Trophoblast cell (in vitro differentiated cells and primary cell): Measurements from ENCODE around the gene GGTA1.

Experiments
- DNase-seq, 2 donors: peaks; one replicate each; pipeline ENCODE4 v3.0.0-alpha.2; 2016
- H2AFZ ChIP-seq: 2 replicates; pipeline ENCODE4 v1.6.1; 2013; ENCODE audit warnings: low read length, moderate library complexity, mild to moderate bottlenecking; ENCODE audit not compliant: insufficient read depth, poor library complexity
- H2AK5ac ChIP-seq: 2 replicates; pipeline ENCODE4 v1.6.1; 2013; ENCODE audit warnings: mild to moderate bottlenecking, low read length
- H2BK120ac ChIP-seq: 2 replicates; pipeline ENCODE4 v1.6.1; 2013; ENCODE audit warnings: low read length, mild to moderate bottlenecking, moderate library complexity; ENCODE audit not compliant: insufficient read depth, poor library complexity
- H2BK12ac ChIP-seq: 2 replicates; pipeline ENCODE4 v1.6.1; 2013; ENCODE audit warnings: mild to moderate bottlenecking, low read length, moderate library complexity
- H2BK5ac ChIP-seq: 2 replicates; pipeline ENCODE4 v1.6.1; 2013; ENCODE audit warnings: low read length, low read depth, moderate library complexity, mild to moderate bottlenecking; ENCODE audit not compliant: poor library complexity
- H3K14ac ChIP-seq: 2 replicates; pipeline ENCODE4 v1.6.1; 2013; ENCODE audit warnings: mild to moderate bottlenecking, low read length
- H3K18ac ChIP-seq: 2 replicates; pipeline ENCODE4 v1.6.1; 2013; ENCODE audit warnings: mild to moderate bottlenecking, low read length
- H3K23ac ChIP-seq: 2 replicates; pipeline ENCODE4 v1.6.1; 2013; ENCODE audit warnings: low read length
- H3K27ac ChIP-seq: 2 replicates; pipeline ENCODE4 v1.5.1; 2013; ENCODE audit warnings: low read depth, mild to moderate bottlenecking, inconsistent platforms, low read length, moderate library complexity
- H3K27me3 ChIP-seq: 2 replicates; pipeline ENCODE4 v1.6.1; 2013; ENCODE audit warnings: inconsistent platforms, mild to moderate bottlenecking, low read length, moderate library complexity; ENCODE audit not compliant: insufficient read depth
- H3K36me3 ChIP-seq, 2 experiments: 1 replicate in 1 of 2; 2 replicates in 1 of 2; pipeline ENCODE4 v1.6.1; 2013; ENCODE audit warnings: low read length in 2 of 2, mild to moderate bottlenecking in 2 of 2, moderate library complexity in 1 of 2; ENCODE audit not compliant: insufficient read depth in 2 of 2, control insufficient read depth in 1 of 2
- H3K4ac ChIP-seq: 2 replicates; pipeline ENCODE4 v1.6.1; 2013; ENCODE audit warnings: low read depth, mild to moderate bottlenecking, low read length, moderate library complexity
- H3K4me1 ChIP-seq, 2 experiments: 1 replicate in 1 of 2; 2 replicates in 1 of 2; pipeline ENCODE4 v1.6.1; 2013; ENCODE audit warnings: low read length in 2 of 2, mild to moderate bottlenecking in 2 of 2, moderate library complexity in 1 of 2; ENCODE audit not compliant: insufficient read depth in 2 of 2, control insufficient read depth in 1 of 2
- H3K4me2 ChIP-seq: 2 replicates; pipeline ENCODE4 v1.6.1; 2013; ENCODE audit warnings: inconsistent platforms, mild to moderate bottlenecking, low read length, moderate library complexity
- H3K4me3 ChIP-seq: 2 replicates; pipeline ENCODE4 v1.5.1; 2013; ENCODE audit warnings: mild to moderate bottlenecking, low read depth, low read length, inconsistent platforms
- H3K79me1 ChIP-seq: one replicate; pipeline ENCODE4 v1.6.1; 2013; ENCODE audit warnings: low read length
- H3K79me2 ChIP-seq: 2 replicates; pipeline ENCODE4 v1.6.1; 2013; ENCODE audit warnings: low read length, mild to moderate bottlenecking; ENCODE audit not compliant: control insufficient read depth, insufficient read depth, poor library complexity
- H3K9ac ChIP-seq: 2 replicates; pipeline ENCODE4 v1.6.1; 2013; ENCODE audit warnings: mild to moderate bottlenecking, low read length
- H3K9me3 ChIP-seq: 2 replicates; pipeline ENCODE4 v1.6.1; 2013; ENCODE audit warnings: low read depth, mild to moderate bottlenecking, control low read depth, inconsistent platforms, low read length; ENCODE audit not compliant: insufficient read depth
- H4K12ac ChIP-seq: 2 replicates; pipeline ENCODE4 v1.6.1; 2013; ENCODE audit warnings: low read depth, mild to moderate bottlenecking, low read length, moderate library complexity
- H4K8ac ChIP-seq: 2 replicates; pipeline ENCODE4 v1.6.1; 2013; ENCODE audit warnings: low read depth, mild to moderate bottlenecking, low read length, moderate library complexity
- H4K91ac ChIP-seq: one replicate; pipeline ENCODE4 v1.6.1; 2013; ENCODE audit warnings: low read depth, mild to moderate bottlenecking, low read length, moderate library complexity
- whole genome bisulfite sequencing: extraction: QIAGEN DNeasy Blood & Tissue Kit; methylation state at CpG from one replicate; pipeline ENCODE4 v1.1.7; 2013; ENCODE audit warnings: missing lambda C conversion rate; ENCODE audit not compliant: insufficient read length, insufficient coverage; ENCODE audit errors: extremely low coverage; 5-methylcytosine and 5-hydroxymethylcytosine counted together

Gene GGTA1

DNA sequence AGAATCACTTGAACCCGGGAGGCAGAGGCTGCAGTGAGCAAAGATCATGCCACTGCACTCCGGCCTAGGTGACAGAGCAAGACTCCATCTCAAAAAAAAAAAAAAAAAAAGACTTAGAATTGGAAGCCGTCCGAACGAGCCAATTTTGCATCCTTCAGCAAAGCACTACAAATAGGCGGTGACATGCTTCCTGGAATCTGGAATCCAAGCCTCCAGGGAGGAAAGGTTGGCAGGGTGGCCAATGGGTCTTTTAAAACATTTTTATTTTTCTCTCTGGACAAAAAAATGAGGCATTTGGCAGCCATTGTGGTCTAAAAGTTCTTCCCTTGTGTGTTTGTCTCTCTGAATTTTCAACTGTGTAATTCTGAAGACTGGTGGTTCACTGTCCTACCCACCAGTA, 26.4 kb downstream of the GGTA1 start:
- Histone ChIP-seq H2AFZ (no peak overlapping the region), H4K91ac (no peak overlapping the region), H2AK5ac (no peak overlapping the region), H2BK5ac (no peak overlapping the region), H3K79me1 (no peaks in the 10 kb centered on the region), H3K27me3 (no peaks in the 10 kb centered on the region), H3K79me2 (no peaks in the 10 kb centered on the region), H2BK12ac (no peak overlapping the region), H3K4me1 (peaks cover 0 to 3% of the 10 kb centered on the region in 2 experiments), H3K23ac (no peak overlapping the region), H3K14ac (no peak overlapping the region), H3K36me3 (no peaks in the 10 kb centered on the region), H3K9ac (no peak overlapping the region), H3K9me3 (peaks cover 3% of the 10 kb centered on the region), H2BK120ac (no peak overlapping the region), H4K8ac (no peak overlapping the region), H3K27ac (no peak overlapping the region), H3K4me2 (no peak overlapping the region), H3K4me3 (no peak overlapping the region), H3K18ac (no peak overlapping the region), H4K12ac (no peak overlapping the region), H3K4ac (no peak overlapping the region)
- no CpG with 5 or more reads among the region's 6 CpGs for WGBS
- no peak for DNase-seq

DNA sequence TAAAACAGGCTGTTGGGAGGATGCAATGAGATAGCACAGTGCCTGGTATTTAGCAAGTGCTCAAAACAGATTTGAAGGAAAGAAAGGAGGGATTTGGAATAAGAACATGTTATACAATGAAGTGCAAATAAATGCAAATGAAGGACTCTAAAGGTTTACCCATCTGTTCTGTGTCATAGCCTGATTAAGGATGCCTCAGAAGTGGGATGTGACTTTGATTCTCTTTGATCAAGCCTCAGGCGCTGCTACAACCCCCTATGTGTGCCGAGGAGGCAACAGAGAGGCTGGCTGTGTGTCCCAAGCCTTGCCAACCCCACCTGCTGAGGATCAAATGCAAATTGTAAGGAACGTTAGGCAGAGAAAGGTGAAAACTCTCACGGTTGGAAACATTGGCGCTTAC, 27.2 kb downstream of the GGTA1 start:
- WGBS, result no CpG with 5 or more reads among the region's 5 CpGs
- Histone ChIP-seq H3K4me2 (no peak overlapping the region), H3K27ac (no peak overlapping the region), H4K12ac (no peak overlapping the region), H2AFZ (no peak overlapping the region), H2BK120ac (no peak overlapping the region), H3K4ac (no peak overlapping the region), H3K27me3 (no peaks in the 10 kb centered on the region), H3K79me1 (no peaks in the 10 kb centered on the region), H3K79me2 (no peaks in the 10 kb centered on the region), H2AK5ac (no peak overlapping the region), H3K4me1 (peaks cover 0 to 3% of the 10 kb centered on the region in 2 experiments), H3K14ac (no peak overlapping the region), H4K8ac (no peak overlapping the region), H3K4me3 (no peak overlapping the region), H2BK12ac (no peak overlapping the region), H3K23ac (no peak overlapping the region), H3K18ac (no peak overlapping the region), H3K36me3 (no peaks in the 10 kb centered on the region), H2BK5ac (no peak overlapping the region), H3K9me3 (no peaks in the 10 kb centered on the region), H4K91ac (no peak overlapping the region), H3K9ac (no peak overlapping the region)
- DNase-seq, result no peak

DNA sequence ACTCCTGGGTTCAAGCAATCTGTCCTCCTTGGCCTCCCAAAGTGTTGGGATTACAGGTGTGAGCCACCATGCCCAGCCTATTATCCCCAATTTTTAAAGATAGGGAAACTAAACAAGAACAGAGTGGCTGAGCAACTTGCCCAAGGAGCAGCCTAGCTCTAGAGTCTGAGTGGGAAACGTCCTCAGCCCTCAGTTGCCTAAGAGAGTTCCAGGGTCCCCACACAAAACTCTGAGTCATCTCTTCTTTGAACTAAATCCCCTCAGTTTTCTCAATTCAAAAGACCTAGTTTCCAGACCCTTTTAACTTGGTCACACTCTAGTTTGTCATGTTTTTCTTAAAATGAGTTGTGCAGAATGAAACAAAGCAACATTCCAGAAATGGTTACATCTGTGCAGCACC, 33.5 kb downstream of the GGTA1 start:
- H3K79me1 ChIP-seq, result no peaks in the 10 kb centered on the region
- no peak overlapping the region for H2AFZ ChIP-seq
- no peak overlapping the region for H2BK5ac ChIP-seq
- no peak overlapping the region for H3K27ac ChIP-seq
- H3K79me2 ChIP-seq, result no peaks in the 10 kb centered on the region
- no peaks in the 10 kb centered on the region for H3K36me3 ChIP-seq
- H3K4me1 ChIP-seq, result no peaks in the 10 kb centered on the region
- H2AK5ac ChIP-seq, result no peak overlapping the region
- no peak overlapping the region for H4K8ac ChIP-seq
- no peak overlapping the region for H3K18ac ChIP-seq
- no peak overlapping the region for H4K12ac ChIP-seq
- no peak overlapping the region for H3K4me3 ChIP-seq
- no peaks in the 10 kb centered on the region for H3K27me3 ChIP-seq
- H2BK12ac ChIP-seq, result no peak overlapping the region
- no peak for DNase-seq
- no peaks in the 10 kb centered on the region for H3K9me3 ChIP-seq
- no peak overlapping the region for H3K4me2 ChIP-seq
- H2BK120ac ChIP-seq, result no peak overlapping the region
- H3K9ac ChIP-seq, result no peak overlapping the region
- no peak overlapping the region for H3K14ac ChIP-seq
- no peak overlapping the region for H3K4ac ChIP-seq
- no CpG with 5 or more reads among the region's 1 CpG for WGBS
- no peak overlapping the region for H4K91ac ChIP-seq
- H3K23ac ChIP-seq, result no peak overlapping the region

DNA sequence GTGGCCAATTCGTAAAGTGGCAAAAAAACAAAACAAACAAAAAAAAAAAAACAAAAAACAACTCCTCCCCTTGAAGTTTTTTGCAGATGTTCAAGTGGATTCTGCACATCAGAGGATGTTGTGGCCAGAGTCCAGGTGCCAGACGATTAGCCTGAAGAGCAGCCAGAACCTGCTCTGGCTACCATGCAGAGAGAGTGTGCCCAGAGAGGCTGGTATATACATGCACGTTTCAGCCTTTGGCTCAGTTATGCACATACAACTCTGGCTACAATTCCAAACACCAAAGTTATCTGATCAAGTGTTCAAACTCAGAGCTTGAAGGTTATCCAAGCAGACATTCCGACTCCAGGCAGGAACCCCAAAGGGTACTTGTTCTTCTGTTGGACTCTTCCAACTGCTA, 34.7 kb downstream of the GGTA1 start:
- Histone ChIP-seq H3K9me3 (no peaks in the 10 kb centered on the region), H3K14ac (no peak overlapping the region), H3K27ac (no peak overlapping the region), H3K27me3 (no peaks in the 10 kb centered on the region), H3K4me3 (no peak overlapping the region), H3K79me2 (no peaks in the 10 kb centered on the region), H4K12ac (no peak overlapping the region), H3K79me1 (no peaks in the 10 kb centered on the region), H2AK5ac (no peak overlapping the region), H4K8ac (no peak overlapping the region), H2AFZ (no peak overlapping the region), H3K18ac (no peak overlapping the region), H2BK12ac (no peak overlapping the region), H3K36me3 (no peaks in the 10 kb centered on the region), H2BK120ac (no peak overlapping the region), H2BK5ac (no peak overlapping the region), H3K4me2 (no peak overlapping the region), H3K9ac (no peak overlapping the region), H4K91ac (no peak overlapping the region), H3K4me1 (no peaks in the 10 kb centered on the region), H3K4ac (no peak overlapping the region), H3K23ac (no peak overlapping the region)
- DNase-seq, result no peak
- WGBS, result no CpG with 5 or more reads among the region's 4 CpGs
